ENCODE measurements around the gene KCTD16.

Gene KCTD16

GRCh38 chr5:144295284-144295683 is 124.6 kb downstream of the KCTD16 start:
- no peak for DNase-seq

GRCh38 chr5:144297081-144297480 is 126.4 kb downstream of the KCTD16 start:
- no peak for DNase-seq

GRCh38 chr5:144298658-144299057 is 128.0 kb downstream of the KCTD16 start:
- DNase-seq = no peak

- DNase-seq = no peak
Measured at GRCh38 chr5:144304688-144305087, 134.0 kb downstream of the KCTD16 start.

GRCh38 chr5:144307736-144308135 is 137.1 kb downstream of the KCTD16 start:
- DNase-seq = no peak

GRCh38 chr5:144308174-144308573 is 137.5 kb downstream of the KCTD16 start:
- DNase-seq = no peak

GRCh38 chr5:144308906-144309670 is 138.4 kb downstream of the KCTD16 start:
- no peak for DNase-seq

GRCh38 chr5:144310621-144311020 is 139.9 kb downstream of the KCTD16 start:
- no peak for DNase-seq

GRCh38 chr5:144313147-144313726 is 142.6 kb downstream of the KCTD16 start:
- DNase-seq = no peak

- no peak for DNase-seq
Measured at GRCh38 chr5:144315026-144315425, 144.4 kb downstream of the KCTD16 start.

GRCh38 chr5:144315994-144316634 is 145.4 kb downstream of the KCTD16 start:
- no peak for DNase-seq

GRCh38 chr5:144318011-144318410 is 147.3 kb downstream of the KCTD16 start:
- DNase-seq = no peak

- DNase-seq = no peak
Measured at GRCh38 chr5:144318460-144318859, 147.8 kb downstream of the KCTD16 start.

GRCh38 chr5:144323181-144323580 is 152.5 kb downstream of the KCTD16 start:
- DNase-seq = no peak

- DNase-seq = no peak
Measured at GRCh38 chr5:144325532-144325931, 154.9 kb downstream of the KCTD16 start.

GRCh38 chr5:144328494-144328893 is 157.8 kb downstream of the KCTD16 start:
- no peak for DNase-seq

GRCh38 chr5:144328980-144329379 is 158.3 kb downstream of the KCTD16 start:
- DNase-seq = no peak

- no peak for DNase-seq
Measured at GRCh38 chr5:144329681-144330080, 159.0 kb downstream of the KCTD16 start.

- no peak for DNase-seq
Measured at GRCh38 chr5:144331361-144331760, 160.7 kb downstream of the KCTD16 start.

- DNase-seq = no peak
Measured at GRCh38 chr5:144332265-144332664, 161.6 kb downstream of the KCTD16 start.

- no peak for DNase-seq
Measured at GRCh38 chr5:144333336-144333920, 162.8 kb downstream of the KCTD16 start.

GRCh38 chr5:144335561-144335960 is 164.9 kb downstream of the KCTD16 start:
- DNase-seq = no peak

- DNase-seq = no peak
Measured at GRCh38 chr5:144336191-144336961, 165.7 kb downstream of the KCTD16 start.
